Hematopoietic multipotent progenitor cell treated with erythropoietin and hydrocortisone succinate and interleukin-3 and kit ligand, for 15 days (in vitro differentiated cells): ENCODE results near the gene CTU1.

ENCODE experiments used
- DNase-seq: peaks from one replicate; pipeline ENCODE4 v3.0.0-alpha.2; 2015; ENCODE audit warnings: low spot score

Gene CTU1

GRCh38 chr19:51131780-51132680 lies 23.8 kb upstream of the CTU1 start:
- DNase-seq: no peak

GRCh38 chr19:51129716-51130115 lies 21.5 kb upstream of the CTU1 start:
- no peak for DNase-seq

GRCh38 chr19:51128227-51128626 lies 20.0 kb upstream of the CTU1 start:
- no peak for DNase-seq

GRCh38 chr19:51127755-51128154 lies 19.5 kb upstream of the CTU1 start:
- DNase-seq: no peak

GRCh38 chr19:51127032-51127431 lies 18.8 kb upstream of the CTU1 start:
- DNase-seq: no peak

- DNase-seq: no peak
Observed at GRCh38 chr19:51125421-51126075, 17.3 kb upstream of the CTU1 start.

GRCh38 chr19:51124729-51125128 lies 16.5 kb upstream of the CTU1 start, which contains the start of gene SIGLEC9:
TSS of gene SIGLEC9 (plus strand) at chr19:51124906. CDS start at chr19:51124975, 69 bp downstream.
- no peak for DNase-seq

- no peak for DNase-seq
Observed at GRCh38 chr19:51124216-51124615, 16.0 kb upstream of the CTU1 start.

- DNase-seq: no peak
Observed at GRCh38 chr19:51123802-51124201, 15.6 kb upstream of the CTU1 start.

- DNase-seq: no peak
Observed at GRCh38 chr19:51123381-51123800, 15.2 kb upstream of the CTU1 start.

- DNase-seq: no peak
Observed at GRCh38 chr19:51122112-51122981, 14.1 kb upstream of the CTU1 start.

GRCh38 chr19:51121257-51121656 lies 13.0 kb upstream of the CTU1 start:
- DNase-seq: no peak

GRCh38 chr19:51120160-51120559 lies 12.0 kb upstream of the CTU1 start:
- no peak for DNase-seq

GRCh38 chr19:51119611-51120010 lies 11.4 kb upstream of the CTU1 start:
- no peak for DNase-seq

GRCh38 chr19:51119101-51119500 lies 10.9 kb upstream of the CTU1 start:
- no peak for DNase-seq

GRCh38 chr19:51116736-51117286 lies 8.6 kb upstream of the CTU1 start:
- DNase-seq: no peak

GRCh38 chr19:51114087-51114729 lies 6.0 kb upstream of the CTU1 start:
- DNase-seq: no peak

GRCh38 chr19:51111606-51112005 lies 3.4 kb upstream of the CTU1 start:
- no peak for DNase-seq

- DNase-seq: no peak
Observed at GRCh38 chr19:51110666-51110971, 2.4 kb upstream of the CTU1 start.

- no peak for DNase-seq
Observed at GRCh38 chr19:51108805-51109146, 567 bp upstream of the CTU1 start.

- DNase-seq: no peak
Observed at GRCh38 chr19:51107406-51108065, 673 bp downstream of the CTU1 start.
